Mesothelial cell of epicardium (in vitro differentiated cells): ENCODE results near the gene FRMD4A. TPM values are rescaled to one million over a fixed set of nuclear protein-coding genes. Genes with fewer than 3 reads are reported as not detected.

Experiments
- DNase-seq, 2 experiments: peaks; one replicate each; pipeline ENCODE4 v3.0.0; 2021; ENCODE audit warnings: low spot score in 2 of 2; ENCODE audit not compliant: unreplicated experiment in 2 of 2
- H3K27ac Mint-ChIP-seq: 2 replicates; pipeline ENCODE4 v1.8.0; 2021; ENCODE audit warnings: mixed read lengths
- H3K27me3 Mint-ChIP-seq: 2 replicates; pipeline ENCODE4 v1.8.0; 2021; ENCODE audit warnings: low read depth, mixed read lengths
- H3K36me3 Mint-ChIP-seq: 2 replicates; pipeline ENCODE4 v1.8.0; 2021; ENCODE audit warnings: mixed read lengths
- H3K4me1 Mint-ChIP-seq: 2 replicates; pipeline ENCODE4 v1.8.0; 2021; ENCODE audit warnings: mixed read lengths
- H3K4me3 Mint-ChIP-seq: 2 replicates; pipeline ENCODE4 v1.8.0; 2021; ENCODE audit warnings: mild to moderate bottlenecking, moderate library complexity, mixed read lengths
- H3K9me3 Mint-ChIP-seq: 2 replicates; pipeline ENCODE4 v1.8.0; 2021; ENCODE audit warnings: mixed read lengths
- CTCF ChIP-seq: fragments of 200-600 bp; sonication (generic); IDR thresholded peaks from one replicate; pipeline ENCODE4 v1.5.0; 2021; ENCODE audit warnings: antibody characterized with exemption; ENCODE audit not compliant: unreplicated experiment
- total RNA-seq: library from RNA; stranded (reverse); gene quantifications from 3 replicates; pipeline ENCODE4 v1.2.1, GENCODE V29; 2021

The FRMD4A gene
- total RNA-seq, 1 donor from 2014 or later: 45.0 TPM

GRCh38 chr10:14163377-14164086, 167.2 kb downstream of the FRMD4A start:
- TF ChIP-seq CTCF: no peak
- no peak overlapping the region for H3K4me3 Mint-ChIP-seq
- no peaks in the 10 kb centered on the region for H3K4me1 Mint-ChIP-seq
- no peaks in the 10 kb centered on the region for H3K36me3 Mint-ChIP-seq
- H3K27me3 Mint-ChIP-seq: peaks cover 60% of the 10 kb centered on the region
- H3K9me3 Mint-ChIP-seq: no peaks in the 10 kb centered on the region
- H3K27ac Mint-ChIP-seq: no peak overlapping the region
- DNase-seq: no peak

GRCh38 chr10:14162629-14163344, 167.9 kb downstream of the FRMD4A start:
- Mint-ChIP-seq H3K27ac (no peak overlapping the region), H3K4me1 (no peaks in the 10 kb centered on the region), H3K27me3 (peaks cover 60% of the 10 kb centered on the region), H3K9me3 (no peaks in the 10 kb centered on the region), H3K36me3 (no peaks in the 10 kb centered on the region), H3K4me3 (no peak overlapping the region)
- TF ChIP-seq CTCF: no peak
- no peak for DNase-seq

GRCh38 chr10:14162061-14162460, 168.7 kb downstream of the FRMD4A start:
- TF ChIP-seq CTCF: no peak
- Mint-ChIP-seq H3K9me3 (no peaks in the 10 kb centered on the region), H3K27ac (no peak overlapping the region), H3K27me3 (peaks cover 62% of the 10 kb centered on the region), H3K4me1 (no peaks in the 10 kb centered on the region), H3K36me3 (no peaks in the 10 kb centered on the region), H3K4me3 (no peak overlapping the region)
- no peak for DNase-seq

GRCh38 chr10:14160299-14160698, 170.4 kb downstream of the FRMD4A start:
- Mint-ChIP-seq H3K4me1 (no peaks in the 10 kb centered on the region), H3K27ac (no peak overlapping the region), H3K27me3 (peaks cover 69% of the 10 kb centered on the region), H3K4me3 (no peak overlapping the region), H3K36me3 (no peaks in the 10 kb centered on the region), H3K9me3 (peaks cover 6% of the 10 kb centered on the region)
- DNase-seq: no peak
- no peak for TF ChIP-seq CTCF

- no peaks in the 10 kb centered on the region for H3K4me1 Mint-ChIP-seq
Measured at GRCh38 chr10:14158575-14158974, 172.1 kb downstream of the FRMD4A start.

More at GRCh38 chr10:14158575-14158974, 172.1 kb downstream of the FRMD4A start:
- no peak for TF ChIP-seq CTCF
- DNase-seq: no peak
- Mint-ChIP-seq H3K27ac (no peak overlapping the region), H3K36me3 (no peaks in the 10 kb centered on the region), H3K4me3 (no peak overlapping the region), H3K27me3 (peaks cover 59% of the 10 kb centered on the region), H3K9me3 (peaks cover 10% of the 10 kb centered on the region)
